IMR-90 (cell line): Measurements from ENCODE around the gene IL1R2. TPM values are rescaled to one million over a fixed set of nuclear protein-coding genes. Genes with fewer than 3 reads are reported as not detected.

ENCODE experiments used
- ATAC-seq: fragments of 200-7000 bp; cut with Tn5 transposase; 2 replicates; pipeline ENCODE4 v1.9.1; 2020; ENCODE audit warnings: low read depth, mild to moderate bottlenecking, moderate library complexity
- BruUV-seq: library from RNA; stranded (reverse); fragments of 400-500 nt; replicated peaks from 2 replicates; lab custom pipeline; 2021; lab: Mats Ljungman, UMichigan
- CTCF ChIA-PET: fragments of 300-600 bp; formaldehyde crosslinking; extraction: SDS; loops from one replicate; lab custom pipeline; 2021; ENCODE audit warnings: antibody characterized with exemption; lab: Yijun Ruan, JAX
- POLR2A ChIA-PET: fragments of 300-600 bp; sonication (Branson Sonifier 250); formaldehyde crosslinking; loops from one replicate; lab custom pipeline; 2022; ENCODE audit warnings: antibody characterized with exemption; ENCODE audit not compliant: unreplicated experiment; lab: Charles Lee
- DNase-seq: peaks from one replicate; pipeline ENCODE4 v3.0.0; 2013
- H2AFZ ChIP-seq: replicated peaks from 2 replicates; pipeline ENCODE3; 2013; ENCODE audit warnings: low read length, mild to moderate bottlenecking; ENCODE audit not compliant: poor library complexity
- H2AK5ac ChIP-seq: 2 replicates; pipeline ENCODE4 v1.6.1; 2013; ENCODE audit warnings: low read depth, low read length, inconsistent platforms
- H2AK9ac ChIP-seq: replicated peaks from 2 replicates; pipeline ENCODE3; 2013; ENCODE audit warnings: mild to moderate bottlenecking, low read depth, low read length, moderate library complexity; ENCODE audit not compliant: poor library complexity
- H2BK120ac ChIP-seq: 2 replicates; pipeline ENCODE4 v1.6.1; 2013; ENCODE audit warnings: low read depth, low read length, inconsistent platforms
- H2BK15ac ChIP-seq: 3 replicates; pipeline ENCODE4 v1.6.1; 2013; ENCODE audit warnings: low read depth, low read length, inconsistent platforms
- H2BK20ac ChIP-seq: 2 replicates; pipeline ENCODE4 v1.6.1; 2013; ENCODE audit warnings: low read depth, mild to moderate bottlenecking, inconsistent platforms, low read length, moderate library complexity
- H2BK5ac ChIP-seq: 2 replicates; pipeline ENCODE4 v1.6.1; 2013; ENCODE audit warnings: mild to moderate bottlenecking, low read depth, low read length, inconsistent platforms; ENCODE audit not compliant: poor library complexity, severe bottlenecking
- H3K14ac ChIP-seq: replicated peaks from 2 replicates; pipeline ENCODE4 v1.6.1; 2013; ENCODE audit warnings: low read depth, low read length, inconsistent platforms
- H3K18ac ChIP-seq: 2 replicates; pipeline ENCODE4 v1.6.1; 2013; ENCODE audit warnings: low read depth, low read length, control low read depth
- H3K23ac ChIP-seq: 2 replicates; pipeline ENCODE4 v1.6.1; 2013; ENCODE audit warnings: low read depth, low read length, inconsistent platforms
- H3K27ac ChIP-seq: 2 replicates; pipeline ENCODE4 v1.5.1; 2013; ENCODE audit warnings: mild to moderate bottlenecking, control low read depth, low read length; ENCODE audit not compliant: insufficient read depth
- H3K27me3 ChIP-seq: 2 replicates; pipeline ENCODE4 v1.6.1; 2013; ENCODE audit warnings: low read length; ENCODE audit not compliant: control insufficient read depth, insufficient read depth
- H3K36me3 ChIP-seq: 2 replicates; pipeline ENCODE4 v1.6.1; 2013; ENCODE audit warnings: low read length, mixed read lengths; ENCODE audit not compliant: control insufficient read depth, insufficient read depth
- H3K4ac ChIP-seq: 2 replicates; pipeline ENCODE4 v1.6.1; 2013; ENCODE audit warnings: low read depth, low read length, inconsistent platforms
- H3K4me1 ChIP-seq: 2 replicates; pipeline ENCODE4 v1.6.1; 2013; ENCODE audit warnings: low read length, mixed read lengths; ENCODE audit not compliant: control insufficient read depth, insufficient read depth
- H3K4me2 ChIP-seq: 2 replicates; pipeline ENCODE4 v1.6.1; 2013; ENCODE audit warnings: low read depth, mild to moderate bottlenecking, control low read depth, low read length, moderate library complexity
- H3K4me3 ChIP-seq: 2 replicates; pipeline ENCODE4 v1.5.1; 2013; ENCODE audit warnings: low read depth, mild to moderate bottlenecking, control low read depth, low read length, moderate library complexity; ENCODE audit not compliant: insufficient read depth
- H3K56ac ChIP-seq: 2 replicates; pipeline ENCODE4 v1.6.1; 2013; ENCODE audit warnings: low read length, inconsistent platforms; ENCODE audit not compliant: insufficient read depth; ENCODE audit errors: extremely low read depth
- H3K79me1 ChIP-seq, 2 experiments: 2 replicates each; pipeline ENCODE4 v1.6.1; 2013; ENCODE audit warnings: low read length in 2 of 2, inconsistent platforms in 1 of 2, low read depth in 1 of 2
- H3K9ac ChIP-seq: 2 replicates; pipeline ENCODE4 v1.6.1; 2013; ENCODE audit warnings: low read depth, low read length, control low read depth
- H3K9me1 ChIP-seq: 2 replicates; pipeline ENCODE4 v1.6.1; 2013; ENCODE audit warnings: low read length, inconsistent platforms; ENCODE audit not compliant: insufficient read depth
- H3K9me3 ChIP-seq: 2 replicates; pipeline ENCODE4 v1.6.1; 2013; ENCODE audit warnings: low read length; ENCODE audit not compliant: control insufficient read depth, insufficient read depth
- H4K20me1 ChIP-seq: 2 replicates; pipeline ENCODE4 v1.6.1; 2013; ENCODE audit warnings: low read length, inconsistent platforms; ENCODE audit not compliant: insufficient read depth
- H4K5ac ChIP-seq: 2 replicates; pipeline ENCODE4 v1.6.1; 2013; ENCODE audit warnings: mild to moderate bottlenecking, low read depth, low read length, control low read depth
- H4K8ac ChIP-seq, 2 experiments: 2 replicates each; pipeline ENCODE4 v1.6.1; 2013; ENCODE audit warnings: low read depth in 2 of 2, low read length in 2 of 2, control low read depth in 1 of 2, inconsistent platforms in 1 of 2
- H4K91ac ChIP-seq: 2 replicates; pipeline ENCODE4 v1.6.1; 2013; ENCODE audit warnings: low read depth, low read length, inconsistent platforms; ENCODE audit not compliant: insufficient read depth
- CHD1 ChIP-seq: IDR thresholded peaks from 2 replicates; pipeline ENCODE4 v1.6.1; 2012; ENCODE audit warnings: low read depth, low read length, improper control_type of control experiment
- MAFK ChIP-seq: IDR thresholded peaks from 2 replicates; pipeline ENCODE4 v1.6.1; 2012; ENCODE audit warnings: low read depth, low read length, improper control_type of control experiment
- MXI1 ChIP-seq: IDR thresholded peaks from 2 replicates; pipeline ENCODE4 v1.6.1; 2012; ENCODE audit warnings: low read depth, mild to moderate bottlenecking, low read length, moderate library complexity, borderline replicate concordance
- USF2 ChIP-seq: fragments of 150-350 bp; IDR thresholded peaks from 2 replicates; pipeline ENCODE4 v1.6.1; 2017; ENCODE audit warnings: mild to moderate bottlenecking, antibody characterized with exemption, low read length, low read depth
- WGBS, 2 experiments: methylation state at CpG; one replicate each; pipeline versions ENCODE4 v1.1.5 to v1.1.7; 2013; ENCODE audit warnings: missing lambda C conversion rate in 2 of 2; ENCODE audit not compliant: insufficient read length in 1 of 2; ENCODE audit errors: extremely low coverage in 2 of 2; 5-methylcytosine and 5-hydroxymethylcytosine counted together
- dilution Hi-C: fragments of 300-500 bp; cut with HindIII; formaldehyde crosslinking; loops from one replicate; pipeline ENCODE4 v1.14.3; 2018; ENCODE audit warnings: low sequenced_read_pairs; ENCODE audit not compliant: unreplicated experiment
- in situ Hi-C: fragments of 300-500 bp; cut with MboI; formaldehyde crosslinking; loops from 3 replicates; pipeline ENCODE4 v1.14.3; 2019; ENCODE audit warnings: low sequenced_read_pairs, inconsistent platforms, mixed read lengths
- intact Hi-C: fragments of 100-400 bp; cut with micrococcal nuclease; formaldehyde crosslinking; loops from 2 replicates; pipeline ENCODE4 v1.10.0; 2022
- polyA plus RNA-seq, 3 experiments: library from polyadenylated mRNA; depleted of rRNA; stranded (reverse); fragments of >200 nt; gene quantifications; 2 replicates each; pipeline ENCODE4 v1.2.3, GENCODE V29; 2012; ENCODE audit warnings: low replicate concordance in 1 of 3
- total RNA-seq: library from RNA; depleted of rRNA; stranded (reverse); fragments of >200 nt; gene quantifications from 2 replicates; pipeline ENCODE4 v1.2.3, GENCODE V29; 2012

The IL1R2 gene
- total and polyA plus RNA-seq, 2 of the 4 experiments (the other 2 are of a cell fraction): not detected

GRCh38 chr2:102005449-102005848 is 13.7 kb downstream of the IL1R2 start:
- DNase-seq: no peak
- H3K36me3 ChIP-seq: no peaks in the 10 kb centered on the region
- intact Hi-C loops: loop anchor here (5.0 kb wide), 1 partner anchor 123 kb away; no protein-coding TSS in a partner anchor
- H2BK15ac ChIP-seq: no peak overlapping the region
- in situ Hi-C loops: no loop called here
- H2AFZ ChIP-seq: no peak overlapping the region
- CTCF ChIA-PET: interaction anchor here (0.6 to 2.8 kb wide), 9 partner anchors 9 to 665 kb away, joined by 3 to 14 read pairs (median 4); no protein-coding TSS in a partner anchor
- H4K20me1 ChIP-seq: no peaks in the 10 kb centered on the region
- no peak overlapping the region for H3K27ac ChIP-seq
- H3K4me1 ChIP-seq: no peaks in the 10 kb centered on the region
- H4K91ac ChIP-seq: no peak overlapping the region
- H2BK120ac ChIP-seq: no peak overlapping the region
- no peak overlapping the region for H3K18ac ChIP-seq
- dilution Hi-C loops: loop anchor here (25.0 kb wide), 1 partner anchor 157 kb away; no protein-coding TSS in a partner anchor
- no peak overlapping the region for H4K8ac ChIP-seq
- WGBS, 2 experiments: no CpG with 5 or more reads among the region's 4 CpGs
- H3K27me3 ChIP-seq: peaks cover 5% of the 10 kb centered on the region; the same call in 1 of the 2 replicates
- H2AK9ac ChIP-seq: no peak overlapping the region
- no TSS peak for BruUV-seq
- H3K9me1 ChIP-seq: no peaks in the 10 kb centered on the region
- H2AK5ac ChIP-seq: no peak overlapping the region
- H3K9me3 ChIP-seq: no peaks in the 10 kb centered on the region
- ATAC-seq: no peak
- H3K14ac ChIP-seq: no peak overlapping the region
- H3K4ac ChIP-seq: no peak overlapping the region
- H2BK20ac ChIP-seq: no peak overlapping the region
- H3K56ac ChIP-seq: no peak overlapping the region
- POLR2A ChIA-PET: no interaction called here
- TF ChIP-seq USF2 (0 out of 2 replicates have a peak, but pooled peaks have one; percentile 17), MAFK (no peak), MXI1 (no peak), CHD1 (no peak)
- H3K79me1 ChIP-seq: no peaks in the 10 kb centered on the region
- H4K5ac ChIP-seq: no peak overlapping the region
- no peak overlapping the region for H3K23ac ChIP-seq
- H3K4me3 ChIP-seq: no peak overlapping the region
- H3K4me2 ChIP-seq: no peak overlapping the region
- H2BK5ac ChIP-seq: no peak overlapping the region
- no peak overlapping the region for H3K9ac ChIP-seq
